HG02943 (cell line): Measurements from ENCODE around the gene DNMT1.
"Not testable (repeated sequence)": the region's sequence is repeated elsewhere in the genome, so short reads cannot be mapped to it uniquely, and the experiment has no call there.

ENCODE experiments used
- ATAC-seq: cut with Tn5 transposase; IDR thresholded peaks from one replicate; pipeline ENCODE4 v1.9.1; 2021; ENCODE audit warnings: mild to moderate bottlenecking, low read depth, moderate library complexity; ENCODE audit not compliant: unreplicated experiment

DNMT1 gene

GRCh38 chr19:10222201-10222890, 27.6 kb upstream of the DNMT1 start:
- ATAC-seq = no peak

GRCh38 chr19:10220695-10221094, 25.9 kb upstream of the DNMT1 start:
- ATAC-seq = no peak

- no peak for ATAC-seq
Measured at GRCh38 chr19:10219678-10220077, 24.9 kb upstream of the DNMT1 start.

GRCh38 chr19:10217085-10217484, 22.3 kb upstream of the DNMT1 start:
- ATAC-seq = no peak

GRCh38 chr19:10214784-10215183, 20.0 kb upstream of the DNMT1 start:
- ATAC-seq = no peak

- no peak for ATAC-seq
Measured at GRCh38 chr19:10211691-10212090, 16.9 kb upstream of the DNMT1 start.

GRCh38 chr19:10211061-10211460, 16.3 kb upstream of the DNMT1 start:
- no peak for ATAC-seq

GRCh38 chr19:10209315-10209714, 14.6 kb upstream of the DNMT1 start:
- no peak for ATAC-seq

GRCh38 chr19:10207026-10207425, 12.3 kb upstream of the DNMT1 start:
- ATAC-seq = no peak

GRCh38 chr19:10206226-10206885, 11.6 kb upstream of the DNMT1 start:
- no peak for ATAC-seq

GRCh38 chr19:10205636-10206035, 10.9 kb upstream of the DNMT1 start:
- ATAC-seq = no peak

GRCh38 chr19:10203686-10204085, 8.9 kb upstream of the DNMT1 start:
- ATAC-seq = no peak

GRCh38 chr19:10201176-10201575, 6.4 kb upstream of the DNMT1 start:
- ATAC-seq = no peak

GRCh38 chr19:10200101-10200500, 5.3 kb upstream of the DNMT1 start:
- not testable (repeated sequence) for ATAC-seq

- ATAC-seq = not testable (repeated sequence)
Measured at GRCh38 chr19:10198889-10199644, 4.3 kb upstream of the DNMT1 start.

GRCh38 chr19:10195199-10195519, 406 bp upstream of the DNMT1 start:
- ATAC-seq = no peak

- no peak for ATAC-seq
Measured at GRCh38 chr19:10193790-10194499, 808 bp downstream of the DNMT1 start.

GRCh38 chr19:10192922-10193321, 1.8 kb downstream of the DNMT1 start:
- ATAC-seq = no peak

- no peak for ATAC-seq
Measured at GRCh38 chr19:10191347-10191746, 3.4 kb downstream of the DNMT1 start.

GRCh38 chr19:10190026-10190425, 4.7 kb downstream of the DNMT1 start:
- ATAC-seq = no peak

- no peak for ATAC-seq
Measured at GRCh38 chr19:10189616-10190015, 5.1 kb downstream of the DNMT1 start.
